Motor neuron (in vitro differentiated cells): ENCODE measurements around the gene BLOC1S3. TPM values are rescaled to one million over a fixed set of nuclear protein-coding genes. Genes with fewer than 3 reads are reported as not detected.

Source experiments
- ATAC-seq, 8 experiments: fragments of 200-7000 bp; cut with Tn5 transposase; replicated peaks in 6 of 8; 2 replicates each; pipeline ENCODE4 v1.8.0; 2021; ENCODE audit warnings: mild to moderate bottlenecking in 8 of 8, moderate library complexity in 8 of 8
- H3K27ac ChIP-seq, 2 donors: fragments of 250-450 bp; sonication (Bioruptor Pico); 2 replicates each; pipeline ENCODE4 v1.9.0; 2021; ENCODE audit warnings: antibody characterized with exemption in 2 of 2, mild to moderate bottlenecking in 2 of 2, moderate library complexity in 1 of 2
- H3K4me1 ChIP-seq, 2 donors: fragments of 250-450 bp; sonication (Bioruptor Pico); replicated peaks in 1 of 2; 2 replicates each; pipeline ENCODE4 v1.6.1; 2021; ENCODE audit warnings: antibody characterized with exemption in 2 of 2, mild to moderate bottlenecking in 2 of 2, moderate library complexity in 1 of 2
- H3K4me3 ChIP-seq, 5 donors: fragments of 250-450 bp; sonication (Bioruptor Pico); 2 replicates each; pipeline ENCODE4 v1.9.0; 2021; ENCODE audit warnings: antibody characterized with exemption in 5 of 5, mild to moderate bottlenecking in 5 of 5, moderate library complexity in 4 of 5
- WGBS, 10 experiments: fragments of 450-650 bp; shearing (Covaris generic); methylation state at CpG; one replicate each; pipeline ENCODE4 v1.0.0; 2022; 5-methylcytosine and 5-hydroxymethylcytosine counted together
- in situ Hi-C, 9 experiments: fragments of 400-800 bp; cut with MboI; loops; one replicate each; pipeline ENCODE4 v1.15.0; 2021; ENCODE audit warnings: low sequenced_read_pairs in 9 of 9, low pct_unique_long_range_greater_than_20kb in 2 of 9; ENCODE audit not compliant: unreplicated experiment in 9 of 9
- total RNA-seq, 8 experiments: library from RNA; unstranded; fragments of 300-600 nt; gene quantifications; 2 replicates each; pipeline versions ENCODE4 v1.2.3 to v1.2.4, GENCODE V29; 2022

Gene BLOC1S3
- total RNA-seq, 8 experiments from 2014 or later: 3.2 to 8.0 (median 5.4) TPM

DNA sequence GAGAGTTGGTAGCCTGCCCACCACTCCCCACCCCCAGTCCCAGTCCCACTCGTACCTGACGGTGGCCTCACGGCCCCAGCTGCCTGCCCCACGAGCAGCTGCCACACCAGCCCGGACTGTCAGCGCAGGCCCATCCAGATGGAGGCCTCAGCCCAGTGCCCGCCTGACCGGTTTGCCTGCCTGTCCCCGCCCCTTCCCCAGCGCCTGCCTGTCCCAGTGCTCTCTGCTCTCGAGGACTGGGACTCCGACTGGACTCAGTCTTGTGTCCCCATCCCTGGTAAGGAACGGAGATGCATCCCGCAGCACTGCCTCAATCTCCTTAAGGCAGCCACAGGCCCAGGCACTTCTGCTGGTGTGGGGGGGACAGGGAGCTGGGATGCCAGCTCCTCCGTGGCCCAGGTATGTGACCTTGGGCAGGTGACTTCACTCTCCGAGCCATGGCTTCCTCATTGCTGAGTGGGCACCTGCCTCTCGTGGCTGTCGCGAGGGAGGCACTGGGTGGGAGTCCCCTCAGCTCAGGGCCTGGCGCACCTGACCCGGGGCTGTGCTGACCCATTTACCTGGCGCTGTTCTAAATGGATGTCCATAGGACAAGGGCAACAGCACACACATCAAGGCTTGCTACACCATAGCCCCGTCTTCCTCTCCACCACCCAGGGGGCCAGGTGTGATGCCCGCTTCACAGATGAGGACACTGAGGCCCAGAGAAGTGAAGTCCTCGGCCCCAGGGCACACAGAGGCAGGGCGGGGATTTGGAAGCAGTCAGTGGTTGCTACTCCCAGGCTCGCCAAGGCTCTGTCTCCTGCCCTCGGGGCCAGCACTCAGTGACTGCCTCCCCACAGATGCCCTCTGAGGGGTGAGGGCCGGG, 17.5 kb upstream of the BLOC1S3 start, which contains the start of gene NKPD1:
TSS of gene NKPD1 (minus strand) at position 113 of the 868 bp plus-strand sequence. CDS start 832 bp downstream, outside the sequence.
- 0 to 100% (median 52%) methylated on average over 1 to 8 of the region's 29 CpGs; no CpG with 5 or more reads in 4 of the 10 experiments for WGBS, 10 experiments
- Histone ChIP-seq H3K4me3 (no peak within 1 kb of the TSS), H3K27ac (no peak within 1 kb of the TSS), H3K4me1 (peaks cover 0 to 4% of the 10 kb centered on the region in 2 donors)
- in situ Hi-C loops: no loop called here
- ATAC-seq: peak in 6 of 8 experiments; percentile 4 to 48 (median 27)

DNA sequence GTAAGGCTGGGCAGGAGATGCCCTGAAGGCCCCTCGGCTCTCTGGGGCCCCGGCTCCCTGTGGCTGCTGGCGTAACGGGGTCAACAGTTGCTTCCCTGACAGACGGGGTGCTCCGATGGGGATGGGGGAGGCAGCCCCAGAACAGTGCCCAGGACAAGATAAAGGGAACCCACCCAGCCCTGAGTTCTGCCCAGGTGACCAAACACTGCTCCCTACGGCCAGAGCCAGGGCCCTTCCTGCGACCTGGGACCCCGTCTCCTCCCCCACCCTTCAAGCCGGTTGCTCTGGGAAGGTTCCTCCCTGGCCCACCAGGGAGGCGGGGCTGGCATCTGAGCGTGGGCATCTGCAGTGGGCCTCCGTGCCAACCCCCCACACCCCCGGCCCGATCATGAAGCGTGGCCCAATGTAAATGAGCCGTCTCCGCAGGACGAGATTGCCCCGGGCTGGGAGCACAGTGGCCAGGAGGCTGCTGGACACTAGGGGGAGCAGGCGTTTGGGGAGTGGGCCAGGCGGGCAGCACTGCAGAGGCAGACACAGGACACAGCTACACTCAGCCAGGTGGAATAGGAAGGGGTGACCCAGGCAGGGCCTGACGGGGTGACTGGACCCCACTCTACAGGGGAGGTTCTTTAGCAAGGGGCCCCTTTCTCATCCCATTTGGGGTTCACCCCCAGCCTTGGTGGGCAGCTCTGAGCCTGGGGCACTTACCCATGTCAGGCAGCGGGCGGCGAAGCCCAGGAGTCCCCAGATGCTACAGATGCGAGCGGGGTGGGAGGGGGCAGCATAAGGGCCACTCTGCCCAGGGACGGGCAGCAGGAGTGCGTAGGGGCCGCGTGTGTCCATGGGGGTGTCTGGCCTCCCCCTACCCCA, 16.6 kb upstream of the BLOC1S3 start:
- ATAC-seq: peak; percentile 5 to 70 (median 60)
- in situ Hi-C loops: no loop called here
- WGBS, 10 experiments: 4 to 20% (median 5%) methylated on average over 1 to 8 of the region's 32 CpGs; no CpG with 5 or more reads in 7 of the 10 experiments
- peaks cover 8 to 13% of the 10 kb centered on the region in 2 donors for H3K4me1 ChIP-seq
- H3K27ac ChIP-seq: no peak overlapping the region
- no peak overlapping the region for H3K4me3 ChIP-seq

DNA sequence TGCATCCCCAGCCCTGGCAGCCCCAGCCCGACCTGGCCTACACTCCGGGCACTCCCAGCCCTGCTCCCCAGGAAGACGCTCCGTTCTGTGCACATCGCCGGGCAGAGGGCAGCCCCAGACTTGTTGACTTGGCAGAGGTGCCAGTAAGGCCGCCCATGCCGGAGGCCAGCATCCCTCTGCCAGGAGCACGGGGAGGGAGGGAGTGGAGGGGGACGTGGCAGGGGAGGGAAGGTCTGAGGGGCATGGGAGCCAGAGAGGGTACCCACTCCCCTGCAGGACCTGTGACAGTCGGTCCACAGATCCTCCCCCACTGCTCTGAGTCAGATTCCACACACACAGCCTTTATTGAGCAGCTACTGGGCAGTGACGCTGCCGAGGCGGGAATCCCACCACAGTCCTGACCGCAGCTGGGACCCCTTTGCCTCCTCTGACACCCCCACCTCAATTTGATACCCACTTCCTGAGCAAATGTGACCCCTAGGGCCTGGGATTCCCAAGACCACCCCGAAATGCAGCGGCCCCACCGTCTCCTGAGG, 15.9 kb upstream of the BLOC1S3 start:
- Histone ChIP-seq H3K4me1 (peaks cover 11 to 14% of the 10 kb centered on the region in 2 donors), H3K4me3 (no peak overlapping the region), H3K27ac (no peak overlapping the region)
- WGBS, 10 experiments: 80 to 93% (median 93%) methylated on average over 1 to 3 of the region's 18 CpGs; no CpG with 5 or more reads in 7 of the 10 experiments
- in situ Hi-C loops: no loop called here
- ATAC-seq: no peak

DNA sequence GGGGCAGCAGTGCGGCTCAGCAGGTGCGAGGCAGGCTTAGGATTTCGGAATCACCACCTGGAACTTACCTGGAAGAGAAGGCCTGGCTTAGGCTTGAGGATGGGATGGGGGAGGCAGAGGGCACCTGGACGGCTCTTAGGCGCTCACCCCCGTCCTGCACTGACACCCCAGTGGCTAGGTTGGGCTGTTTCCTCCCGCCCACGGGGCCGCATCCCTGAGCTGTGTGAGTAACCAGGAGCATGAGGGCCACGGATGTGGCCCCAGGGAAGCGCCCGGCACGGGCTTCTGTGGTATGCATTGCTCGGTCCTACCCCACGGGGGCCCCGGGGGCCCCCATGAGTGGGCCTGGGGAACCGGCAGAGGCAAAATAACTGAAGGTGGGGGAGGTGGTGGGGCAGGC, 15.4 kb upstream of the BLOC1S3 start:
- in situ Hi-C loops: no loop called here
- 40 to 87% (median 74%) methylated on average over 2 to 6 of the region's 17 CpGs; no CpG with 5 or more reads in 7 of the 10 experiments for WGBS, 10 experiments
- Histone ChIP-seq H3K4me3 (no peak overlapping the region), H3K4me1 (peaks cover 11 to 14% of the 10 kb centered on the region in 2 donors), H3K27ac (no peak overlapping the region)
- no peak for ATAC-seq

DNA sequence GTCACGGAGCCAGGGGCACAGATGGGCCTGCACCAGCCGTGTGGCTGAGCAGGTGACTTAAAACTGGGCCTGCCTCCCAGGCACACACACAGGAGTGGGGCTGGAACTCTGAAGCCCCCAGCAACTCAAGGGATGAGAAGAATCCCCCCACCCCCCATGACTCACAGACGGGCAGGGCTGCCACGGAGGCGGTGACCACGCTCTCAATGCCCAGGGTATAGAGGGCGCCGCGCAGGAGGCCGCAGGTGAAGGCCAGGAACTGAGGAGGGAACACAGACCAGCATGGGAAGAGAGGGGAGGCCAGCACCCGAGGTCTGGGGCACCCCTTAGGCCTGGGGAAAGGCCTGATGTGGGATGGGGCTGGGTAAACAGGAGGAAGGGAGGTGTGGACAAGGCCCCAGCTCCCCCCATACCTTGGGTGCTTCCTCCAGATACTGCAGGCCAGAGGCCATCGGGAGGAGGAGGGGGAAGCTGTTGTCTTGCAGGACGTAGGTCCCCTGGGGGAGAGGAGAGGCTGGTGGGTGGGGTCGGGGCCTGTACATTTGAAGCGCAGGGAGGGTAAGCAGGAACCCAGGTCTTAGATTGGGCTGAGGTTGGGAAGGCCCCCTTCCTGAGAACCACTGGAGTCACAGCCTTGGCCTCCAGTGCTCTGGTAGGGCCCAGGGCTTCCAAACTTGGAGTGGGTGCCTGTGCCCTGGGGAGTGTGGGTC, 14.7 kb upstream of the BLOC1S3 start:
- Histone ChIP-seq H3K27ac (no peak overlapping the region), H3K4me3 (no peak overlapping the region), H3K4me1 (peaks cover 11 to 14% of the 10 kb centered on the region in 2 donors)
- no peak for ATAC-seq
- in situ Hi-C loops: no loop called here
- 40 to 100% (median 72%) methylated on average over 1 to 3 of the region's 15 CpGs; no CpG with 5 or more reads in 6 of the 10 experiments for WGBS, 10 experiments

DNA sequence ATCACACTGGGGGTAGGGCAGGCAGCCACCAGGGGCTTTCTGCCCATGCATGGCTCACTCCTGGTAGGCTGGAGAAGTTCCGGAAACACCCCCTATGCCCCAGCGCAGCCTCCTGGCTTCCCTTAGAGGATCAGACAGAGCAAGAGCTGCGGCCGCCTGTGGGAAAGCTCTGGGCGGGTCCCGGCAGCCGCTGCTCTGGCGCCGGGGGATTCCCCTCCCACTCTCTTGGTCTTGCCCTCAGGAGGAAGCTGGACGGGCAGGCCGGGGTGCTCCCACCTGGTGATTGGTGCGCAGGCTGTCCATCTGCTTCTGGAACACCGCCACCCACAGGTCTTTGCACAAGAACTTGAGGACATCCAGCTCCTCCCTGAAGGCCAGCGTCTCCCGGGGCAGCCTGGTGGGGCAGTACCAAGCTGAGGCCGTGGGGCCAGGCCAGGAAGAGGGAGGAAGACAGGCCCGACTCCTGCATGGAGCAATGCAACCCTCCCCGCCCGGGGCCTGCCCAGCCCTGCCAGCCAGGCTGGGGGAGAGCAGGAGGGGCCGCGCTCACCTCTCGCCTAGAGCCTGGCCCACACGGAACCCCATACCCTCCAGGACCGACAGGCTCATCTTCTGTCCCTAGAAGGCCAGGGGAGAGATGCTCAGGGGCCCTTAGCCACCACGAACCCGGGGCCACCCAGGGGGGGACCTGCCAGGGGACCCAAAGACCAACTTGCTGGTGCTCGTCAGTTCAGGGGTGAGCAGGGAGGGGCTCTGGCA, 13.8 kb upstream of the BLOC1S3 start:
- WGBS, 10 experiments: 0 to 100% (median 15%) methylated on average over 1 to 4 of the region's 27 CpGs; no CpG with 5 or more reads in 5 of the 10 experiments
- in situ Hi-C loops: no loop called here
- peaks cover 11 to 14% of the 10 kb centered on the region in 2 donors for H3K4me1 ChIP-seq
- no peak overlapping the region for H3K27ac ChIP-seq
- no peak overlapping the region for H3K4me3 ChIP-seq
- ATAC-seq: peak; percentile 5 to 92 (median 23)

DNA sequence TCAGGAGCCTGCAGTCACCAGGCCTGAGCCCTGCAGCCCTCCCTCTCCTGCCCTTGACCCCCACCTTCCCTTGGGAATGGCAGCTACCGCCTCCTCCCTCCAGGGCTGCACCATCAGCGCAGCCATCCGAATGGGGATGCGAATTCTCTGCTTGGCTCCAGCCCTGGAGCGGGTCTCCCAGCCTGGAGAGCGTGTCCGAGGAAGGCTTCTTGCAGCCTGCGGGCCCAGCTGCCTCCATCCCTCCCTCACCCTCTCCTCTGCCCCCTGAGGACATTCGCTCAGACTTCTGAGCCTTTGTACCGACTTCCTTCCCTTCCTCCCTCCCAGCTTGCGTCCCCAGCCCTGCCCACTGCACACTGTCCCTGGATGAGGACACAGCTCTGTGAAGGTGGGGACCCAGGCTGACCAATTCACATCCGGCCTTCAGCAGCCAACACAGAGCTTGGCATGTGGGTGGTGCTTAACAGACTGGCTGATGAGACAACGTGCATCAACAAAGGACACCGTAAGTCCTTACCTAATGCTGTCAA, 11.8 kb upstream of the BLOC1S3 start:
- peaks cover 11 to 13% of the 10 kb centered on the region in 2 donors for H3K4me1 ChIP-seq
- H3K4me3 ChIP-seq: no peak overlapping the region
- in situ Hi-C loops: no loop called here
- peak overlapping the region; percentile 45 to 77 for H3K27ac ChIP-seq
- peak in 5 of 8 experiments; percentile 61 to 76 (median 76) for ATAC-seq
- 28 to 100% (median 41%) methylated on average over 1 to 8 of the region's 14 CpGs; no CpG with 5 or more reads in 3 of the 10 experiments for WGBS, 10 experiments

DNA sequence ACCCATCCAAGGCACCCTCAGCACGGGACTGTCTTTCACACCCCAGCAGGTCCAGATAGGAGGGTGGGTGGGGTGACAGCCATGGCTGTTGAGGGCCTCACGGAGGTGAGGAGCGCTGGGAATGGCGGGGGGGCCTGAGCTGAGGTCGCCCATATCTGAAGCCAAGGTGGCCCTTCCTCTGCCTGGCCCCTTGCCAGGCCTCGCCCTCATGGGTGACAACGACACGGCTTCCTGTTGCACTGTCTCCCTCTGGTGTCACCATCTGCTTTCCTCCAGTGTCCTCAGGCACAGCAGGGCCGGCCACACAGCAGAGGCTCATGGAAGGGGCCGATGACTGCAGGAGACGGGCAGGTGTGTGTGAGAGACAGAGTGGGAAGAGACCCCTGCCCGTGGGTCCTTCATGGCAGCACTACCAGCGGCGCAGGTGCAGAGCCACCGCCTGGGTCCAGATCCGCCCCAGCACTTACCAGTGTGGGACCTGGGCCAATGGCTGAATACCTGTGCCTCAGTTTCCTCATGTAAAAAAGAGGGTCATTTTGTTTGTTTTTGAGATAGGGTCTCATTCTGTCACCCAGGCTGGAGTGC, 9.7 kb upstream of the BLOC1S3 start:
- in situ Hi-C loops: no loop called here
- H3K4me1 ChIP-seq: peaks cover 11 to 12% of the 10 kb centered on the region in 2 donors
- H3K4me3 ChIP-seq: no peak overlapping the region
- no peak overlapping the region for H3K27ac ChIP-seq
- ATAC-seq: no peak
- 0 to 60% (median 60%) methylated on average over 1 of the region's 16 CpGs; no CpG with 5 or more reads in 7 of the 10 experiments for WGBS, 10 experiments

DNA sequence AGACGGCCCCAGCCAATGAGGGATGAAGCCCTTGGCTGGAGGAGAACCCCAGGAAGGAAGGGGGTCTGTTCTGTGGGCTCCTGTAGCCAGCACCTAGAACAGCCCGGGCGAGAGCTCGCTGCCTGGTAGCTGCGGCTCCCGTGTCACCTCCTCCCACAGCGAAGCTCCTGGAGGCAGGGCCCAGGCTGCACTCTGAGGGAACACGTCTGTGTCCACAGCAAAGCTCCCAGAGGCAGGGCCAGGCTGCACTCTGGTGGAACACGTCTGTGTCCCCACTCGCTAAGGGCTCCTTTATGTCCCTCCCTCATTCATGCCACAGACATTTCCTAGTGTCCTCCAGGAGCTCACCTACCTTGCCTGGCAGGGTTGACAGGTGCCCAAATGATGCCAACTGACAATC, 9.0 kb upstream of the BLOC1S3 start:
- H3K4me3 ChIP-seq: no peak overlapping the region
- 43 to 100% (median 60%) methylated on average over 1 to 3 of the region's 10 CpGs; no CpG with 5 or more reads in 7 of the 10 experiments for WGBS, 10 experiments
- in situ Hi-C loops: no loop called here
- H3K4me1 ChIP-seq: peaks cover 11 to 12% of the 10 kb centered on the region in 2 donors
- ATAC-seq: no peak
- H3K27ac ChIP-seq: no peak overlapping the region

DNA sequence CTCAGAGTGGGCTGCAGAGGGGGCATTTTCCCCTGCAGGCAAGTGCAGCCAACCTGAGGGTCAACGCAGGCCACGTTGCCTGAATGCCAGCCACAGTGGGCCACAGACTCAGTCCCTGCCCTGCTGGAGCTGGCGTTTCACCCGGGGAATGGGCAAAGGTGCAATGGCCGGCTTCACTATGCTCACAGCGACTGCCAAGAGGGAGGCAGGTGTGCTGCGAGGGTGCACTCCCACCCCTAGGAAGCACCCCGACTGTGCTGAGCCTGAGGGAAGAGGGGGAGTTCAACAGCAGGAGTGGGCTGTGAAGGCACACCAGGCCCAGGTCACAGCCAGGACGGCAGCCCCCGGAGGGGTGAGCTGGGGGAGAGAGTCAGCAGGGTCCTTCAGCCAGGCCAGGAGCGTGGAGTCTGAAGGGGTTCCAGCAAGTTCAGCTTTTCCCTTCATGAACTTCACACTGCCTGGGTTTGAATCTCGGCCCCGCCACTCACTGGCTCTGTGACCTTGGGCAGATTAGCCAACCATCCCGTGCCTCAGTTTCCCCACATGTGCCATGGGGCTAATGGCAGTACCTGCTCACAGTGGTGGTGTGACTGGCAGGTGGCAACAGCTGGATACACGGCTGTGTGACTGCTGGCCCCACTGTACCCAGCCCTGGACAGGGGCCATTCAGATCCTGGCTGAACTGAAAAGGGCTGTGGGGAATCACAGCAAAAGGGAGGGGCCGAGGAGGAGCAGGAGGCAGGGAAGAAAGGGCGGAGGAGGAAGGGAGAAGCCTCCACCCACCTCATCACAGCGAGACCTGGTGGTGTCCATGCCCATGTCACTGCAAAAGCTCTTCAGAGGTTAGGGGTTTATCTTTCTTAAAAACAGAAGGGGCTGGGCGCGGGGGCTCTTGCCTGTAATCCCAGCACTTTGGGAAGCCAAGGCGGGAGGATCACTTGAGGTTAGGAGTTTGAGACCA, 8.2 kb upstream of the BLOC1S3 start:
- WGBS, 10 experiments: 0 to 90% (median 79%) methylated on average over 1 to 15 of the region's 21 CpGs; no CpG with 5 or more reads in 4 of the 10 experiments
- Histone ChIP-seq H3K4me3 (no peak overlapping the region), H3K4me1 (peaks cover 11 to 12% of the 10 kb centered on the region in 2 donors), H3K27ac (no peak overlapping the region)
- in situ Hi-C loops: no loop called here
- ATAC-seq: peak in 3 of 8 experiments; percentile 55 to 76 (median 67)
